ENCODE results near the gene FBXO36. TPM values are rescaled to one million over a fixed set of nuclear protein-coding genes. Genes with fewer than 3 reads are reported as not detected.

FBXO36 gene
- total and polyA plus RNA-seq, 2 donors (not counting 1 experiment from before 2014, with no cell fraction given) = 0.49 to 1.5 TPM

GRCh38 chr2:229884775-229885699 lies 37.3 kb upstream of the FBXO36 start:
- H3K27ac ChIP-seq (ENCODE audit: low read length in 2 of 2) = no peak overlapping the region
- 94% methylated on average over 3 of the region's 5 CpGs for WGBS (ENCODE audit: insufficient coverage)
- no peak overlapping the region for H3K27ac Mint-ChIP-seq
- peaks cover 0 to 9% of the 10 kb centered on the region in 2 experiments for H3K36me3 ChIP-seq (replicated peaks in 1 of 2; ENCODE audit: control extremely low read depth in 1 of 2, control insufficient read depth in 1 of 2, extremely low read depth in 1 of 2, insufficient read depth in 2 of 2, low read length in 1 of 2)
- ATAC-seq (ENCODE audit: low read depth) = no peak
- peaks cover 50% of the 10 kb centered on the region for H3K4me1 Mint-ChIP-seq
- H3K27me3 ChIP-seq (replicated peaks in 1 of 4; ENCODE audit: control extremely low read depth in 1 of 4, control insufficient read depth in 3 of 4, insufficient read depth in 4 of 4, low read length in 3 of 4) = no peaks in the 10 kb centered on the region
- H3K4me2 ChIP-seq (replicated peaks; ENCODE audit: low read depth, low read length, poor library complexity, severe bottlenecking) = no peak overlapping the region
- H3K4me3 Mint-ChIP-seq = no peak overlapping the region
- H3K79me2 ChIP-seq (ENCODE audit: control insufficient read depth, insufficient read depth, low read length) = peaks cover 75% of the 10 kb centered on the region
- no peak overlapping the region for H3K9ac ChIP-seq (ENCODE audit: low read length)
- DNase-seq = no peak
- peaks cover 49% of the 10 kb centered on the region for H4K20me1 ChIP-seq (ENCODE audit: control insufficient read depth, insufficient read depth, low read length, poor library complexity, severe bottlenecking)
- no peaks in the 10 kb centered on the region for H3K27me3 Mint-ChIP-seq
- peaks cover 0 to 4% of the 10 kb centered on the region in 2 donors for H3K4me1 ChIP-seq (ENCODE audit: control insufficient read depth in 2 of 2, insufficient read depth in 2 of 2, low read length in 2 of 2)
- H3K9me3 ChIP-seq (ENCODE audit: control extremely low read depth in 1 of 3, control insufficient read depth in 2 of 3, insufficient read depth in 1 of 3, low read length in 2 of 3) = no peaks in the 10 kb centered on the region
- no peak for TF ChIP-seq CTCF (IDR thresholded peaks at IDR 0.05)
- no peak for TF ChIP-seq EZH2 (IDR thresholded peaks at IDR 0.05; ENCODE audit: borderline replicate concordance, insufficient read depth, low read depth, low read length, poor library complexity, severe bottlenecking)
- POLR2A ChIA-PET = no interaction called here
- H3K9me3 Mint-ChIP-seq (ENCODE audit: insufficient read depth) = no peaks in the 10 kb centered on the region
- H2AFZ ChIP-seq (ENCODE audit: insufficient read depth, low read depth, low read length, poor library complexity, severe bottlenecking) = no peak overlapping the region
- intact Hi-C loops (cut with micrococcal nuclease) = no loop called here
- H3K4me3 ChIP-seq (ENCODE audit: control extremely low read depth in 1 of 5, extremely low read depth in 1 of 5, insufficient read depth in 1 of 5, low read depth in 2 of 5, low read length in 4 of 5) = no peak overlapping the region
- CTCF ChIA-PET = no interaction called here

GRCh38 chr2:229887441-229887840 lies 34.9 kb upstream of the FBXO36 start:
- H4K20me1 ChIP-seq (ENCODE audit: control insufficient read depth, insufficient read depth, low read length, poor library complexity, severe bottlenecking) = peaks cover 63% of the 10 kb centered on the region
- Mint-ChIP-seq H3K27ac (no peak overlapping the region), H3K9me3 (ENCODE audit: insufficient read depth) (no peaks in the 10 kb centered on the region), H3K4me3 (no peak overlapping the region), H3K4me1 (peaks cover 54% of the 10 kb centered on the region), H3K27me3 (no peaks in the 10 kb centered on the region)
- H3K79me2 ChIP-seq (ENCODE audit: control insufficient read depth, insufficient read depth, low read length) = peaks cover 92% of the 10 kb centered on the region
- H3K36me3 ChIP-seq (replicated peaks in 1 of 2; ENCODE audit: control extremely low read depth in 1 of 2, control insufficient read depth in 1 of 2, extremely low read depth in 1 of 2, insufficient read depth in 2 of 2, low read length in 1 of 2) = peaks cover 0 to 5% of the 10 kb centered on the region in 2 experiments
- TF ChIP-seq EZH2 (IDR thresholded peaks at IDR 0.05; ENCODE audit: borderline replicate concordance, insufficient read depth, low read depth, low read length, poor library complexity, severe bottlenecking) (no peak), CTCF (IDR thresholded peaks at IDR 0.05) (no peak)
- ATAC-seq (ENCODE audit: low read depth) (no peak), DNase-seq (no peak)
- no peak overlapping the region for H3K27ac ChIP-seq (ENCODE audit: low read length in 2 of 2)
- no peaks in the 10 kb centered on the region for H3K27me3 ChIP-seq (replicated peaks in 1 of 4; ENCODE audit: control extremely low read depth in 1 of 4, control insufficient read depth in 3 of 4, insufficient read depth in 4 of 4, low read length in 3 of 4)
- intact Hi-C loops (cut with micrococcal nuclease) = no loop called here
- H3K4me3 ChIP-seq (ENCODE audit: control extremely low read depth in 1 of 5, extremely low read depth in 1 of 5, insufficient read depth in 1 of 5, low read depth in 2 of 5, low read length in 4 of 5) = no peak overlapping the region
- no CpG with 5 or more reads among the region's 1 CpG for WGBS (ENCODE audit: insufficient coverage)
- no peak overlapping the region for H3K9ac ChIP-seq (ENCODE audit: low read length)
- peaks cover 0 to 4% of the 10 kb centered on the region in 2 donors for H3K4me1 ChIP-seq (ENCODE audit: control insufficient read depth in 2 of 2, insufficient read depth in 2 of 2, low read length in 2 of 2)
- H3K9me3 ChIP-seq (ENCODE audit: control extremely low read depth in 1 of 3, control insufficient read depth in 2 of 3, insufficient read depth in 1 of 3, low read length in 2 of 3) = no peaks in the 10 kb centered on the region
- no peak overlapping the region for H3K4me2 ChIP-seq (replicated peaks; ENCODE audit: low read depth, low read length, poor library complexity, severe bottlenecking)
- H2AFZ ChIP-seq (ENCODE audit: insufficient read depth, low read depth, low read length, poor library complexity, severe bottlenecking) = no peak overlapping the region
- CTCF ChIA-PET = interaction anchor here (0.6 to 0.8 kb wide), 2 partner anchors 22 to 86 kb away, joined by 3 to 4 read pairs; no protein-coding TSS in a partner anchor
- POLR2A ChIA-PET = no interaction called here
